HG03457 (cell line): ENCODE results near the gene ARL8A.
"Not testable (repeated sequence)": the region's sequence is repeated elsewhere in the genome, so short reads cannot be mapped to it uniquely, and the experiment has no call there.

ENCODE experiments used
- ATAC-seq: cut with Tn5 transposase; IDR thresholded peaks from one replicate; pipeline ENCODE4 v1.9.1; 2021; ENCODE audit warnings: moderate number of reproducible peaks; ENCODE audit not compliant: unreplicated experiment

Gene ARL8A

DNA sequence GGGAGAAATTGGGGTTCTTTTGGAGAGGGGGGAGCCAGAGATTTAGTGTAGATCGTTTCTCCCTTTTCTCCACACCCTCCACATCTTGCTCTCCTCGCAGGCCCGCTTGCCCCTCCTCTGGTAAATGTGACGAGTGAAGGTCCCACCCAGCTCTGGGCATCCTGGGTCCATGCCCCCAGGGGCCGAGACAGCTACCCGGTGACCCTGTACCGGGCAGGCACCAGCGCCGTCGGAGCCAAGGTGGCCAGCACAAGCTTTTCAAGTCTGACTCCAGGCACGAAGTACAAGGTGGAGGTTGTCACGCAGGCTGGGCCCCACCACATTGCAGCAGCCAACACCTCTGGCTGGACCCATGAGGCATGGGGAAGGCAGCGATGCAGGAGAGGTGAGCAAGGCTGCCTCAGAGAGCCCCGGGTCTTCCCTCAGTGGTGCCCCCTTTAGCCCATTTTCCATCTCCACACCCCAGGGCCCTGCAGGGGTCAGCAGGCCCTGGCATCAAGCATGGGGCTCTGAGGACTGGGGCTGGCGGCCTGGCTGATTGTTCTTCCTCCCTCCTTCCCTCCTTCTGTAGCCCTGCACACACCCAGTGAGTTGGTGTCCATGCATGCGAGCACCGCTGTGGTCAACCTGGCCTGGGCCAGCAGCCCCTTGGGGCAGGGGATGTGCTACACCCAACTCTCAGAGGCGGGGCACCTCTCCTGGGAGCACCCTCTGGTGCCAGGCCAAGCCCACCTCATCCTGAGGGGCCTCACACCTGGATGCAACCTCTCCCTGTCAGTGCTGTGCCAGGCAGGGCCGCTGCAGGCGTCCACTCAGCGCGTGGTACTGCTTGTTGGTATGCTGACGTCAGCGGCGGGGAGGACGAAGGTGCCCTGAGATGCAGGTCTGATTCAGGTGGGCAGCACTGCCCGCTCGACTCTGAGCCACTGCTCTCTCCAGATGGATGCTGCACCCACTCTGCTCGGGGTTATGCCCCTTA lies 32.7 kb upstream of the ARL8A start:
- no peak for ATAC-seq

DNA sequence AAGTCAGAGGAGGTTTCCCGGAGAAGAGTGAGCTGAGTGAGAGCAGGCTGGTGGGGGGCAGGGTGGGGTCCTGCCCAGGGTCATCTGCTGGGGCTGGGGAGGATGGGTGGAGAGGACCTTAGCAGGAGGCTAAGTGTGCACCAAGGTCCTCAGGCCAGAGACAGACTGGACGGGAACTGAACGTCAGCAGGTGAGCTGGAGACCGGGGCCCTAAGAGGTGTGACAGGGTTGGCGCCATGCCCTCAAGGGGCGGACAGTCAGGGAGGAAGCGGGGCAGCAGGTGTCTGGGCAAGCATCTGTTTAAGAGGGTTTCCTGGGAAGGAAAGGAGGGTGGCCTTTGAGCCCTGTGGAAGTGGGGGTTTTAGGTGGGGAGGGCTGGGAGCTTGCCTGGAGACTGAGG lies 29.5 kb upstream of the ARL8A start:
- no peak for ATAC-seq

DNA sequence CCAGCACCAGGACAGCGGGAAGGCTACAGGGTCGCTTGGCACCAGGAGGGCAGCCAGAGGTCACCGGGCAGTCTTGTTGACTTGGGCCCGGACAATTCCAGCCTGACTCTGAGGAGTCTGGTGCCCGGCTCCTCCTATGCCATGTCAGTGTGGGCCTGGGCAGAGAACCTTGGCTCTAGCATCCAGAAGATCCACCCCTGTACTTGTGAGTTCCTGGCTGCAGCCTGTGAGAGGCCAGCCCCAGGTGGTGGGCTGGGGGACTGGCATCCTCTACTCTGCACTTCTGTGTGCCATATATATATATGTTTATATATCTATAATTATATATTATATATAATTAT lies 27.4 kb upstream of the ARL8A start:
- ATAC-seq: no peak

DNA sequence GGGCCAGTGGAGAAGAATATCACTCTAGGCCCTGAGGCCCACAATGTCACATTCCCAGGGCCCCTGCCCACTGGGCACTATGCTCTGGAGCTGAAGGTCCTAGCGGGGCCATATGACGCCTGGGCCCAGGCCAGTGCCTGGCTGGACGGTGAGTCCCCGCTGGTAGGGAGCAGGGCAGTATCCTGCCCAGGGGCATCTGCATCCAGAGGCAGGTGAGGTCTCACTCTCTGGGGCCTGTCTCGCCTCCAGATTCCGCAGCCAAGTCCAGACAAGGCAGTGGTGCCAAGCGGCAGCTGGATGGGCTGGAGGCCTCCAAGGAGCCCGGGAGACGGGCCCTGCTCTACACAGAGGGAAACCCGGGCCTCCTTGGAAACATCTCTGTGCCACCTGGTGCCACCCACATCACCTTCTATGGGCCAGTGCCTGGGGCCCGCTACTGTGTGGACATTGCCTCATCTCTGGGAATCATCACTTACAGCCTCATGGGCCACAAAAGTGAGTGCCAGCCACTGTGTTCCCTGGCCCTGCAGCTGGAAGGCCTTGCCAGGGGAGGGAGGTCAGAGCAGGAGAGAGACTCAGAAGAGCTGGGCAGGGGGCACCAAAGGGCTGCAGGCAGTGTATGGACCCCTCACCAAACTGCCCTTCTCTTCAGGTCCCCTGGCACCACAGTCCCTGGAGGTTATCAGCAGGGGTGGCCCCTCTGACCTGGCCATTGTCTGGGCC lies 26.9 kb upstream of the ARL8A start:
- ATAC-seq: no peak

DNA sequence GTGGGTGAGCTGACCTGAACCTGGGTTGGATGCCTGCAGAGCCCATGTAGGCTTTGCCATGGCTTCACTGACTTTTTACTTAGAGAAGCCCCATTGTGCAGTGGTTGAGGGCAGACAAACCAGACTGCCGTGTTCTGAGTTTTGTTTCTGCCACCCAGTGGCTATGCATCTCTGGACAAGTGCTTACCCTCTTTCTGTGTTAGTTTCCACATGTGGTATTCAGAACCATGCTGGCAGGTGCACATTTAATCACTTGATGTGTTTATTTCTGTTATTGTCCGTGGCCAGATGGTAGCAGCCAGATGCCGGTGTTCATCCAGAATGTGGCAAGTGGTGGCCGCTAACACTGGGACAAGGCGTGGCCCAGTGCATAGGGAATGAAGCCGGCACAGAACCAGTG lies 26.2 kb upstream of the ARL8A start:
- ATAC-seq: no peak

DNA sequence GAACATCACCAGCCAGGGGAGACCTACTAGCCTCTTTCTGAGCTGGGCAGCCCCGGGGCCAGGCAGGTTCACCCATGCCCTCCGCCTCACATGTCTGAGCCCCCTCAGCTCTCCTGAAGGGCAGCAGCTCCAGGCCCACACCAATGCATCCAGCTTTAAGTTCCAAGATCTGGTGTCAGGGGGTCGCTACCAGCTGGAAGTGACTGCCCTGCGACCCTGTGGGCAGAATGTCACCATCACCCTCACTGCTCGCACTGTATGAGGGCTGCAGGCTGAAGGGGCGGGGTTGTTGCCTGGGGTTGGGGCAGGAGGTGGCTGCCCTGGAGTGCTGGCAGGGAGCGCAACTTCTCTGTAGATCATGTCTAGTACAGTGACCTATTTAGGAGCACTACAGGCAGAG lies 24.3 kb upstream of the ARL8A start:
- ATAC-seq: no peak

DNA sequence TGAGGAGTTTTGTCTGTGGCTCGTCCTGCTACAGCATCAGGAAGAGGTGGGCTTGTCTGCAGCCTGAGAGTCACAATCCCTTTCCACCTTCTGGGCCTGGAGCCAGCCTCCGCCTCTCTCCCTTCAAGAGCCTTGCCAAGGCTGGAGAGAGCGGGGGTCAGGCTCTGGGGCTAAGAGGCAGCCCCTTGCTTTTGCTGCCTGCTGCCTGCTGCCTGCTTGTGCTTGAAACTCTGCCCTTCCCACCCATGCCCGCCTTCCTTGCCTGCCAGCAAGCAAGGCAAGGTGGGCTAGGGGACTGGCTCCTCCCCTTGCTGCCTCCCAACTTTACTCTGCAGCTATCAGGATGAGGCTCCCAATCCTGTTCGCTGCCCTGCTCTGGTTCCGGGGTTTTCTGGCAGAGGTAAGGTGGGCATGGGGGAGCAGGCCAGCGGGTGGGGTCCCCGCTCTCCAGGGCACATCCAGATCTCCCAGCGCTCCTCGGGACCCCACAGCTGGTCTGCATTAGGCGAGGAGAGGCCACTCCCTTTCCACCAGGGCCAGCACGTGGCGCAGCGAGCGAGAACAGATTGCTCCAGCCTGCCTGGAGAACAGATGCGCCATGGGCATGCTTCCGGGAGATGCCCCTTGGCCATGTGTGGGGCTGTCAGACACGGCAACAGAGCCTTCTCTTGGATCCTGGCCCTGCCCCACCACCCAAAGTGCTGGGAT lies 23.3 kb upstream of the ARL8A start:
- no peak for ATAC-seq

DNA sequence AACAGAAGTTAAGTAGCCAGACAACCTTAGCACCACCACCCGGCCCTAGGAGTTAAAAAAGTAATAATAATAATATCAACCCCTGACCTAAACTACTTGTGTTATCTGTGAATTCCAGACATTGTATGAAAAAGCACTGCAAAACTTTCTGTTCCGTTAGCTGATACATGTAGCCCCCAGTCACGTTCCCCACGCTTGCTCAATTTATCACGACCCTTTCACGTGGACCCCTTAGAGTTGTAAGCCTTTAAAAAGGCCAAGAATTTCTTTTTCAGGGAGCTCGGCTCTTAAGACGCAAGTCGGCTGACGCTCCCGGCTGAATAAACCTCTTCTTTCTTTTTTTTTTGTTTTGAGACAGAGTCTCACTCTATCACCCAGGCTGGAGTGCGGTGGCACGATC lies 22.5 kb upstream of the ARL8A start:
- ATAC-seq: not testable (repeated sequence)

DNA sequence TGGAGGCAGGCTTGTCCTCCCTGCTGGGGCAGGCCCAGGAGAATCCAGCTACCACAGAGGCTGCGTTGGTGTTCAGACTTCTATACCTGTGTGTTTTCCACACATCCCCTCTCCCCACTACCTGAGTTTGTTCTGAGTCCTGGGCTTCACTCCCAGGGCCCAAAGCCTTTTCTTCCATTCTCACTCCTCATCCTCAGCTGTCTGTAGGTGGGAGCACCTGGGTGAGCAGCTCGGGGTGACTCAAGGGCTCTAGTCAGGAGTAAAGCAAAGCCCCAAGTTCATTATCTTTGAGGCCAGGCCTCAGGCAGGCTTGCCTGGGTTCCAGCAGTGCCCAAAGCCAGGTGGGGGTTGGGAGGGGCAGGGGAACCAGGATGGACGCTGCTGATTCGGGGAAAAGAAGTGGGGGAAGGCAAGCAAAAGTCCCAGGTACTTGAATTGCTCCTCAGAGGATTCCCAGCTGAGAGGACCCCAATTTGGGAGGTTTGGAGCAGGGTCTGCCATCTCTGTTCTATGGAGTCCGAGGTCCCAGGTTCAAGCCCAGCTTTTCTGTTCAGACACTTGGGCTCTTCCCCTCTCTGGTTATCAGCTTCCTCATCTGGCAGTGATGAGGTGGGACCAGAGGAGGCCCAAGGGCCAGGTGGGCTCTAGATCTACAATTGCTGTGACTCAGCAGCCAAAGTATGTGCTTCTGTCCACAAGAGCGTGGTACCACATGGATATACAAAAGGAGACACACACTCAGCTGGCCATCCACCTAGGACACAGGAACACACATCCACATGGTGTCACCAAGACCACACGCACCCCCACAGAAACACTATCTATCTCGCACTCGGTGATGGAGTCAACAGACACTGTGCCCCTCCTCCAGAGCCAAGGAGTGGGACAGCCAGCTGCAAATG lies 21.7 kb upstream of the ARL8A start:
- no peak for ATAC-seq

DNA sequence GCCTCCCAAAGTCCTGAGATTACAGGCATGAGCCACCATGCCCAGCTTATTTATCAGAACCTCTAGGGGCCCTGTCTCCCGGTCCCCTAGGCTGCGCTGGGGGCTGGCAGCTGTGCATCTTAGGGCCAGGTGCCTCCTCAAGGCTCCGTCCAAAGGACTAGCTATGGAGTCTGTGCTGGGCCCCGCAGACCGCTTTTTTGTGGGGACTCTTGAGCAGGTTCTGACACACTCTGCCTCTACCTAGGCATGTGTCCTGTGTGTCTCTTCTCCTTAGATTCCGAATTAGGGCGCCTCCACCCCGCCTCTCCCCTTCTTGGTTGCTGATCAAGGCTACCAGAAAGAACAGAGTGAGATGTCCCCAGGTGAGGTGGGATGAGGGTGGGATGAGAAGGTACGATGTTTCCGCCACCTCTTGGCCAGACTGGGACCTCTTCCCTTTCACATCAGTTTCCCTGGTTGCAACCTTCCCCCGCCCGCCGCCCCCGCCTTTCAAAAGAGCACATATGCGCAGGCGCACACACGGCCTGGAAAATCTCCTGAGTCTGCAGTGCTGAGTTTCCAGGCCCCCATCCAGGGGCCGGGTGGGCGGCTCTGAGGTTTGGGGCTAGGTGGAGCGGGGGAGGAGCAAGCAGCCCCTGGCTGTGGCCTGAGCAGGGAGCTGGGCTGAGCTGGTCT lies 20.9 kb upstream of the ARL8A start:
- ATAC-seq: no peak

DNA sequence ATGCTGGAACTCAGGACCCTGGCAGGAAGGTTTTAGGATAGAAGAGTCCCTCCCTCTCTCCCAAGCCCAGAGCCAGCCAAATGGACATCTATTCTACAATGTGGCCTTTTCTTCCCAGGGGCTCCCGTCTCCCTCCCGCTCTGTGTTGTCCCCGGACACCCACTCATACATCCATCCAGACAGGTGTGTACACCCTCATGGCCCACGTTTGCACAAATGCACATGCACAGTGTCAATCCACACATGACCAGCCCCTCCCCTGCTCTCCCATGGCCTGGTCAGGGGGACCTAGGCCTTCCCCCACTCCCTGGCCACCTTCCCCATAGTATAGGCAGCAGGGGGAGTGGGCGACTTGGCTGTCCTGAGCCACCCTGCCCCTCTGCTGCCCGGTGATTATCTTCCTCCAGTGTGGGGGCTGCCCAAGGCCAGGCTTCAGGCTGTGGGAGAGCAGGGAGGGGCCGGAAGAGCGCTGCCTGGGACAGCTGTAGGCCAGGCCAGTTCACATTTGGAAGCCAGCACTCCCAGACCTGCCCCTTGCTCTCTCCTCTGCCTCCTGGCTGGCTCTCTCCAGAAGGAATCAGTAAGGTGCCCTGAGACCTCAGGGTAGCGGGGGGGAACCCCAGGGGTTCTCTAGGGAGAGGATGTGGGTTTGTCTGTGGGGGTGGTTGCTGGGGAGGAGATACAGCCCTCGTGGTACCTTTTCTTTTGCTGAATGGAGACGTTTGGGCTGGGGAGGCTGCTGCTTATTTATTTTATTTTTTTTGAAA lies 19.9 kb upstream of the ARL8A start:
- peak; percentile 40 for ATAC-seq

DNA sequence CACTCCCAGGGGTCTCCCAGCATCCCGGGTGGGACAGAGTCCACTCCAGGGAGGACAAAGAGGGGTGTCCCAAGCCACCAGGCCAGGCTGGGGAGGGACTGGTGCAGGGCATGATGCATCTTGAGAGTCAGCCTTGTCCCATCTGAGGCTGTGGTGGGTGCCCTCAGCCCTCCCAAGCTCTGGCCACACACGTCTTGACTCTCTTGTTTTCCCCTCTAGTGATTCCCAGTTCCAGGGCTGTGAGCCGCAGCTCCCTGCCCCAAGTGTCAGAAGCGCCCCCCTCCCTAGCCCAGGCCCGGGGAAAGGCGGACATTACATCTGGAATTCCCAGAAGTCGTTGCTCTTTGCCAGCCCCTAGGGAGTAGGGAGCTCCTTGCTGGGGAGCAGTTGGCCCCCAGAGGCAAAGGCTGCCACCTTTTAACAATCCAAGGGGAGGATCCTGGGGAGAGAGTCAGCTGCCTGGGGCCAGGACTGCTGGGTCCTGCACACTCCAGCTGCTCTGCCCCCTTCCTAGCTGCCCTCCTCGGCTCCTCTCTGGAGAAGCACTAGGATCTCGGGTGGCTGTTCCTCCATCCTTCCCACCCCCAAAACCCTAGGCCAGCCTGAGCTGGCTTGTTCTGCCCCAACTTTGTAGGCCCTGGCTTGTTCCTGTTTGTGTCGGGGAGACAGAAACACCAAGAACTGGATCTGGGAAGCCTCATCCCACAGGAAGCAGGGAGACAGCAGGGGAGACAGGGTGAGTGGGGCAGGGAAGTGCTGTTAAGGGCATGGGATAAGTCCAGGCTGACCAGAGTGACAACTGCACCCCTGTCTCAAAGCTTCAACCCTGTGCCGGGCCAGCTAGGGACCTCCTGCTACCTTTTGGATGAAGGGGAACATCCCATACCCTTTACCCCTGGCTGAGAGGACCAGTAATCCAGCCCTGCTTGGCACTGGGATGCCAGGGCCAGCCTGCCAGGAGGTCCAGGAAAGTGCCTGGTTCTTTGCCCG lies 19.0 kb upstream of the ARL8A start:
- ATAC-seq: no peak

DNA sequence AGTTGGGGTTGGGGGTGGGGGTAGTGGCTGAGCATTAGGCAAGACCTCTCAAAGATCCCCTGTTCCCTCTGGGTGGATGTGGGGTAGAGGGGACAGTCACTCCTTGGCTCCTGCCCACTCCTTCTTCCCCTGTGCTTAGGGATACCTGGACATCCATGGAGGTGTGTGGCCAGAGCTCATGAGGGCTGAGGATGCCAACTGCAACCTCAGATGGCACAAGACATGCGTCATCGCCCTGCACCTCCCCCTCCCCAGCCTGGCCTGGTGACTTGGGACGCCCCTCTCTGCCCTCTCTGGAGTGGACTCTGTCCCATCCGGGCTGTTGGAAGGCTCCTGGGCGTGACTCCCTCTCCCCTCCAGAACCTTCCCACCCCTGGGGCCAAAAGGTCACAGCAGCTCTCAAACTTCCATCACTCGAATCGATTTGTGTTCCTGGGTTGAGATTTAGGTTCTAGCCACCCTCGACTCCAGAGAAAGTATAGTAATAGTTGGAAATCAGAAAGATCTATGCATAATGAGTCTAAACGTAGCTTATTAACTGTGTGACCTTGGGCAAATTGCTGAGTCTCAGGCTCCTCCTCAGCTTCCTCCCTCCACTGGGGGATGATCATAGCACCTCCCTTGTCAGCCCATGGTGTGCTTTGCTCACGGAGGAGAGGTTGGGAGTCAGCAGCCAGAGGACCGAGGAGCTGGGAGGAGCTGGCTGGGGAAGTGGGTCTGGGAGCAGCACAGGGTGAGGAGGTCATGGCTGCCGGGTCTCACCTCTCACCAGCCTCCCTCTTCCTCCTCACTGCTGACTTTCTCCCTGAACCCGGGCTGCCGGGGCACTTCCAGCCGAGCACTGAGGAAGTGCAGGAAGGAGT lies 18.1 kb upstream of the ARL8A start:
- no peak for ATAC-seq

DNA sequence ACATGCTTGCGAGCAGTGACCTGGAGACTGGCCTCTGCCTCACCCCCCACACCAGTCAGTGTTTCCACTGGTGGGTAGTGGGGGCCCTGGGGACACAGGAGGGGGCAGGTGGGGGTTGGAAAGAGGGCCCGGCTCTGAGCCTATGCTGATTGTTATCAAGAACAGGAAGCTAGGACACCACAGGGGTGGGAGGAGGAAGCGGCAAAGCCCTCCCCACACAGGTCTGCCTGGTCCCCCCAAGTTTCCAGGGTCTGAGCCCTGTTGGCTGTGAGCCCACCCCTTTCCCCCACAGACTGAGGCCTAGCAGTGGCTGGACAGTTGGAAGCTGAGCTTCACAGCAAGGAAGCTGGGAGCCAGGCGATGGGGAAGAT lies 17.5 kb upstream of the ARL8A start:
- ATAC-seq: no peak

DNA sequence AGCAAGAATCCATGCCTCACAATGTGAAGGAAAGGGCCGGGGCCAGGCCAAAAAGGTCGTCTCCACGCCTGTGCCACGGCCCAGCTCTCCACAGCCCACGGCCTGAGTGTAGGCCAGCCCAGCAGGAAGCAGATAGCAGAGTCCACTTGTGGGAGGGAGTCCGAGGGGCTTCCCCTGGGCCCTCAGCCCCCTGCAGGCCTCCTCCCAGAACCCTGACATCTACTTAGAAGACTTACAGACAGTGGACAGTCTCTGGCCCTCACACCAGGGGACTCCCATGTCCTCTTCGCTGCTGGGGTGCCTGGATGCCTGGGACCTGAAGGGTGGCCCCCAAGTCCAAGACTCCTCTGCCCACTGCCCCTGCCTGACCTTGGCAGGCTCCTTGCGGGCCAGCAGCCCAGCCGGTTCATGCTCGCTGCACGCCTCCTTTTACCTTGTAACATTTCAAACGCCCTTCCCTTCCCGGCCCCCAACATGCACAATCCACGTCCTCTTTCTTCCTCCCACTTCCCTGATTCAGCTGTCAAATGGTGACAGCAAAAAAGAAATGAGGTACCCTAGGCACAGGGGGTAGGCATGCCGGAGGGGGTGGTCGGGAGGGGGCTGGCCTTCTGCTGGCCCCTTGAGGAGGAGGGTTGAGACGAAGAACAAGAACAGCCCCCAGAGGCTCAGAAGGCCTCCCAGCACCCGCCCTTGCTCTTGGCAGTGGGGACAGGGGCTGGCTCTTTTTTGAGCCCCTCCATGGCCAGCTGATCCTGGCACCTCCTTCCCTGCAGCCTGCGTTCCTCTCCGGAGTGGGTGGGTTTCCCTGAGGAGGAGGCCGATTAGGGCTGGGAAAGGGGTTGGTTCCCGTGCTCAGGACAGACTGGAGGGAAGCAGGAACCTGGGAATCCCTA lies 16.9 kb upstream of the ARL8A start:
- ATAC-seq: no peak

DNA sequence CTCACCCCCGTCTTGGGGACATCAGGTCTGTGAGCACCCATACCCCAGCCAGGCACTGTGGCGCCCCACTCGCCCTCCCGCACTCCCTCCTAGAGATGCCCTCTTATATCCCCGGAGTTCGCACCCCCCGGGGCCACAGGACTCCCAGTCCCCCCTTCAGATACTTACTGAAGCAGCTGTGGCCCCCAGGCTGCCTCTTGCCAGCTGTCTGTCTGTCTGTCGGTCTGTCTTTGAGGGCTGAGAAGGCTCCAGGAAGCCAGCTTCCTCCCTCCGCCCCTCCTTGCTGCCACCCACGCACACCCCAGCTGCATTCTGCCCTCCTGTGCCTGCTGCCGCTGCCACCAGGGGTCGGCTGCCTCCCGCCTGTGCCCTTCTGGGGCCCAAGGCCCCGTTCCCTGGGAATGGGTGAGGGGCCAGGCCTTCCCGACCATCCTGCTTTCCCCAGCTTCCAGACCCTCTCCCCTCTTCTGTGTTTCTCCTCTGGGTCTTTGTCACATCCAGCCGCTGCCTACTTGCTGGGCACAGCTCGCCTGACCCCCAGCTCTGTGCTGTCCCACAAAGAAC lies 15.9 kb upstream of the ARL8A start, which contains the start of gene PTPN7:
TSS of gene PTPN7 (minus strand) at position 226 of the 564 bp plus-strand sequence. CDS start 1,200 bp downstream, outside the sequence.
- peak; percentile 47 for ATAC-seq
